Vagina (tissue), 2 donors: ENCODE measurements around the gene STK32B.

ENCODE experiments used
- CTCF ChIP-seq, 3 experiments: fragments of 450-650 bp in 2 of 3; fragments of 200-600 bp in 1 of 3; sonication (generic) in 1 of 3; IDR thresholded peaks; one replicate each; pipeline ENCODE4 v1.5.1; 2017 to 2019; ENCODE audit warnings: antibody characterized with exemption in 3 of 3, mild to moderate bottlenecking in 2 of 3, moderate library complexity in 2 of 3
- POLR2A ChIP-seq, 2 donors: fragments of 450-650 bp; IDR thresholded peaks; one replicate each; pipeline ENCODE4 v1.6.1; 2017; ENCODE audit warnings: antibody characterized with exemption in 2 of 2, mild to moderate bottlenecking in 2 of 2, moderate library complexity in 2 of 2
- POLR2AphosphoS5 ChIP-seq, 2 donors: sonication (generic); formaldehyde crosslinking; IDR thresholded peaks; one replicate each; pipeline ENCODE4 v1.9.0; 2017; ENCODE audit warnings: antibody characterized with exemption in 2 of 2, mild to moderate bottlenecking in 2 of 2, low read depth in 1 of 2; ENCODE audit not compliant: insufficient read depth in 1 of 2

- TF ChIP-seq CTCF (IDR thresholded peaks at IDR 0.05) (no peak), POLR2AphosphoS5 (IDR thresholded peaks at IDR 0.05; ENCODE audit: insufficient read depth in 1 of 2, low read depth in 1 of 2) (no peak), POLR2A (IDR thresholded peaks at IDR 0.05) (no peak)
Measured at GRCh38 chr4:5474756-5475155, 423.5 kb downstream of the STK32B start.
